Vagina (tissue), 2 donors: ENCODE data around the gene FCHSD2.

Experiments used
- POLR2A ChIP-seq, 2 donors: fragments of 450-650 bp; IDR thresholded peaks; one replicate each; pipeline ENCODE4 v1.6.1; 2017; ENCODE audit warnings: antibody characterized with exemption in 2 of 2, mild to moderate bottlenecking in 2 of 2, moderate library complexity in 2 of 2
- TF ChIP-seq, protein P1 (sequence below), 3 experiments: fragments of 450-650 bp in 2 of 3; fragments of 200-600 bp in 1 of 3; sonication (generic) in 1 of 3; IDR thresholded peaks; one replicate each; pipeline ENCODE4 v1.5.1; 2017 to 2019; ENCODE audit warnings: antibody characterized with exemption in 3 of 3, mild to moderate bottlenecking in 2 of 3, moderate library complexity in 2 of 3

DNA sequence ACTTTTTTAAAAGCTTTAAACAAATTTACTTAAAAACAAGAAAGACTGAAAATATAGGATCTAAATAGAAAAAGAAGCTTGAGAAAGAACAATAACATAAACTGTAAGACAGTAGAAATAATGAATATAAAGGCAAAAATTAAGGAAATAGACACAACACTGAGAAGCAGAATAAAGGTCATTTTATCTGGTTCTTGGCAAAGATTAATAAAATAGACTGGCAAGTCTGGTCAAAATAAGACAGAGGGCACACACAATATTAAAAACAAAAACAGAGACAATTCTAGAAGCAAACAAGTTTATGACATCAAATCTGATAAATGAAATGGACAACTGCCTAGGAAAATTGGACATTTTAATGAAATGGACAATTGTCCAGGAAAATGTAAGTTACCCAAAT is 222.1 kb downstream of the FCHSD2 start:
- TF ChIP-seq, protein P1, sequence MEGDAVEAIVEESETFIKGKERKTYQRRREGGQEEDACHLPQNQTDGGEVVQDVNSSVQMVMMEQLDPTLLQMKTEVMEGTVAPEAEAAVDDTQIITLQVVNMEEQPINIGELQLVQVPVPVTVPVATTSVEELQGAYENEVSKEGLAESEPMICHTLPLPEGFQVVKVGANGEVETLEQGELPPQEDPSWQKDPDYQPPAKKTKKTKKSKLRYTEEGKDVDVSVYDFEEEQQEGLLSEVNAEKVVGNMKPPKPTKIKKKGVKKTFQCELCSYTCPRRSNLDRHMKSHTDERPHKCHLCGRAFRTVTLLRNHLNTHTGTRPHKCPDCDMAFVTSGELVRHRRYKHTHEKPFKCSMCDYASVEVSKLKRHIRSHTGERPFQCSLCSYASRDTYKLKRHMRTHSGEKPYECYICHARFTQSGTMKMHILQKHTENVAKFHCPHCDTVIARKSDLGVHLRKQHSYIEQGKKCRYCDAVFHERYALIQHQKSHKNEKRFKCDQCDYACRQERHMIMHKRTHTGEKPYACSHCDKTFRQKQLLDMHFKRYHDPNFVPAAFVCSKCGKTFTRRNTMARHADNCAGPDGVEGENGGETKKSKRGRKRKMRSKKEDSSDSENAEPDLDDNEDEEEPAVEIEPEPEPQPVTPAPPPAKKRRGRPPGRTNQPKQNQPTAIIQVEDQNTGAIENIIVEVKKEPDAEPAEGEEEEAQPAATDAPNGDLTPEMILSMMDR (IDR thresholded peaks at IDR 0.05) = no peak
- no peak for TF ChIP-seq POLR2A (IDR thresholded peaks at IDR 0.05)
